Heart left ventricle (tissue), 16 donors: ENCODE results near the gene GTF2I. TPM values are rescaled to one million over a fixed set of nuclear protein-coding genes. Genes with fewer than 3 reads are reported as not detected.
"Not testable (repeated sequence)": the region's sequence is repeated elsewhere in the genome, so short reads cannot be mapped to it uniquely, and the experiment has no call there.

Experiments
- ATAC-seq, 4 donors: fragments of 200-7000 bp; cut with Tn5 transposase; one replicate each; pipeline ENCODE4 v1.9.1; 2020 to 2022; ENCODE audit warnings: moderate library complexity in 4 of 4, mild to moderate bottlenecking in 3 of 4, moderate number of reproducible peaks in 1 of 4
- DNase-seq, 5 donors: peaks; one replicate each; pipeline ENCODE4 v3.0.0-alpha.2; 2020
- H3K27ac ChIP-seq, 12 donors: fragments of 200-600 bp; sonication (generic) in 4 of 12; one replicate each; pipeline versions ENCODE4 v1.5.0 to v1.8.0; 2016 to 2022; ENCODE audit warnings: mild to moderate bottlenecking in 2 of 12
- H3K27me3 ChIP-seq, 9 donors: fragments of 200-600 bp; sonication (generic) in 2 of 9; one replicate each; pipeline versions ENCODE4 v1.5.1 to v1.8.0; 2016 to 2022; ENCODE audit warnings: mild to moderate bottlenecking in 3 of 9
- H3K36me3 ChIP-seq, 9 donors: fragments of 200-600 bp; sonication (generic) in 2 of 9; one replicate each; pipeline versions ENCODE4 v1.5.0 to v1.8.0; 2018 to 2022; ENCODE audit warnings: mild to moderate bottlenecking in 2 of 9
- H3K4me1 ChIP-seq, 12 donors: fragments of 200-600 bp; sonication (generic) in 4 of 12; one replicate each; pipeline versions ENCODE4 v1.5.0 to v1.8.0; 2016 to 2022; ENCODE audit warnings: mild to moderate bottlenecking in 3 of 12
- H3K4me3 ChIP-seq, 12 donors: fragments of 200-600 bp; sonication (generic) in 4 of 12; one replicate each; pipeline versions ENCODE4 v1.5.0 to v1.8.0; 2017 to 2022; ENCODE audit warnings: mild to moderate bottlenecking in 9 of 12, moderate library complexity in 4 of 12
- H3K9me3 ChIP-seq, 12 donors: fragments of 200-600 bp; sonication (generic) in 4 of 12; one replicate each; pipeline versions ENCODE4 v1.5.0 to v1.8.0; 2016 to 2022; ENCODE audit warnings: mild to moderate bottlenecking in 1 of 12
- WGBS, 4 donors: extraction: QIAGEN DNeasy Blood & Tissue Kit in 2 of 4; methylation state at CpG; one replicate each; pipeline versions ENCODE4 v1.1.5 to v1.1.7; 2013 to 2018; 5-methylcytosine and 5-hydroxymethylcytosine counted together
- intact Hi-C, 10 donors: fragments of 100-400 bp; cut with DNase I; formaldehyde crosslinking; loops; one replicate each; pipeline versions ENCODE4 v1.11.1 to v1.14.2; 2022
- polyA plus RNA-seq, 2 donors: library from polyadenylated mRNA; stranded (reverse); fragments of 200-250 nt; gene quantifications; one replicate each; pipeline ENCODE4 v1.2.3, GENCODE V29; 2013
- total RNA-seq, 9 donors: library from RNA; depleted of rRNA in 2 of 9; stranded (reverse); fragments of >200 nt in 2 of 9; fragmentation: NEBNext Ultra II Directional in 3 of 9; extraction: Animal tissue kit (Norgen Biotek cat#: 25700) in 3 of 9; gene quantifications; one replicate each; pipeline versions ENCODE4 v1.1.0 to v1.2.4, GENCODE V29; 2016 to 2023
- donor health status: ischemic (EF 13 %, LVEDD 7.1; RV severe dilation, severe dysfunction).
- donor health status: healthy with polysubstance abuse.
- donor health status: DM: no; HTN: yes; CAD: no.
- donor health status: DM: no; HTN: no; CAD: no.
- donor health status: ischemic (EF 25% LVEDD 6.9; RV normal size, moderate dysfunction).
- donor health status: ischemic (EF 25% LVEDD 5.7; RV mildly dilated, moderate dysfunction).
- donor health status: healthy.
- donor health status: DM: yes; HTN: yes; CAD: no.
- donor health status: ischemic (EF 35%, LVEDD 5.7; RV mildly dilated, moderate dysfunction).
- donor health status: nonischemic (EF 11% LVEDD 7.7; RV severe dilation, severe dysfunction).
- donor health status: DM: yes; HTN: yes; CAD: no.
- donor health status: PGD.
- donor health status: ischemic (EF 29% LVEDD 5.4; RV normal size, mild dysfunction).
- donor health status: nonischemic (EF 23%, LVEDD 6.1; RV moderate dilation, normal function).

GTF2I gene
- total and polyA plus RNA-seq, 11 donors = 28.8 to 135 (median 113) TPM

DNA sequence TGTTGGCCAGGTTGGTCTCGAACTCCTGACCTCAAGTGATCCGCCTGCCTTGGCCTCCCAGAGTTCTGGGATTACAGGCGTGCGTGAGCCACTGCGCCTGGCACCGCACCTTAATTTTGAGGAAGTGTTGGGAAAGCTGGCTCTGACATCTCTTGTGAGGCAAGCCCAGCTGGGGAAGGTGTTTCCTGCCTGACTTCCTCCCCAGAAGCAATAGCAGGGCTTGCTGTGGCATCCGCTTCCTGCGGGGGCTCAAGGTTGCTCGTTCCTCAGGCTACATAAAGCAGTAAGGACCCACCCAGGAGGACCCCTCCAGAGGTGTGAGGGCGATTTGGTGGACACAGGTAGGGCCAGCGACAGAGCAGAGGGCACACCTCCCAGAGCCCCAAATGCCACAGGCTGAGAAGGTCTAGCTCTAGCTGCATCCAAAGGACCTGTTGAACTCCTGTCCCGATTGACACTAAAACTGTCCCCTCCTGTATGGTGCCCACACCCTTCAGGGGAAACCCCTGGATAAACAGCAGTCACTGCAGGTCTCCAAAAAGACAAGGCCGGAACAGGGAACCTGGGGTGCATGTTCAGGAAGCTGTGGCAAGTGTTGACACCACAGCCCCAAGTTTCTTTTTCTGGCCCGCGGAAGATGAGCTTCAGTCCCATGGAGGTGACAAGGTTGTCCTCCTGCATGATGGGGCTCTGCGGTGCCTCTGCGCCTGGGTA, 107.8 kb downstream of the GTF2I start:
- H3K9me3 ChIP-seq, intact Hi-C loops, H3K4me1 ChIP-seq, H3K4me3 ChIP-seq, H3K27me3 ChIP-seq, DNase-seq, H3K27ac ChIP-seq, H3K36me3 ChIP-seq: not testable (repeated sequence)
- ATAC-seq = peak; percentile 38 to 80 (median 56)
- WGBS, 4 donors = no CpG with 5 or more reads among the region's 17 CpGs

DNA sequence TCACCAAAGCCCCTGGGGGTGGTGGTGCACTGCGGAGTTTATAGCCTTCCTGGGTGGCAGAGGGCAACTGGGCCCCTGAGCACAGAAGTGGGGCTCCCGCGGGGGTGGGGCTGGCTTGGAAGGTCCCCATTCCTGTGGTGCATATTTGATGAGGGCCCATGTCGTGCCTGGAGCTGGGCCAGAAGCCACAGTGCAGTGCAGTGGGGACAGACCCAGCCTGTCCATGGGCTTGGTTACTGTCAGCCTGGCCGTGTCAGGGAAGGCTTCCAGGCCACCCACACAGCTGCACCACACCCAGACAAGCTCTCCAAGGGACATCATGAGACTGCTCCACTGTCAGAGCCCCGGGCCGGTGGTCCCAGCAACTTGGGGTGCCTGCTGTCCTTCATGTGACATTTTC, 109.0 kb downstream of the GTF2I start:
- H3K9me3 ChIP-seq, H3K4me1 ChIP-seq, intact Hi-C loops, H3K36me3 ChIP-seq, DNase-seq, H3K27ac ChIP-seq, H3K27me3 ChIP-seq, H3K4me3 ChIP-seq: not testable (repeated sequence)
- peak; percentile 22 to 52 (median 40) for ATAC-seq
- 80% methylated on average over 1 of the region's 7 CpGs; no CpG with 5 or more reads in 3 of the 4 donors for WGBS, 4 donors

DNA sequence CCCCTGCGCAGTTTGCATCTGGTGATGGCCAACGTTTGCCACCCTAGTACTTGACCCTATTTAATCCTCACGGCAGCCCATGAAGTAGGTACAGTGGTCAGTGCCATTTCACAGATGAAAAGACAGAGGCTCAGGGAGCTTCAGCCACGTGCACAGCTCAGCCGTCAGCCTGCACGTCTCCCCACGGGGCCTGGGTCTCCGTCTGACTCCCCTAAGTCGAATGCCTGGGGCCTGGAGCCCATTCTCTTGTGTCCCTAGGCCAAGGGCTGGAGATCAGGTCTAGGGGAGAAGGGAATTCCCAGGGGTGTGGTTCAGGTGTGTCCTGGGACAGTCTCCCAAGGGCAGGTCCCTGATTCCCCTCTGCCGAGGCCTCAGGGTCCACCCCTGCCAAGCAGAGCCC, 109.5 kb downstream of the GTF2I start:
- intact Hi-C loops, H3K27ac ChIP-seq, ATAC-seq, H3K4me3 ChIP-seq, H3K9me3 ChIP-seq, DNase-seq, H3K4me1 ChIP-seq, H3K27me3 ChIP-seq, H3K36me3 ChIP-seq: not testable (repeated sequence)
- WGBS, 4 donors = 71 to 76% (median 76%) methylated on average over 6 to 9 of the region's 10 CpGs; no CpG with 5 or more reads in 1 of the 4 donors

DNA sequence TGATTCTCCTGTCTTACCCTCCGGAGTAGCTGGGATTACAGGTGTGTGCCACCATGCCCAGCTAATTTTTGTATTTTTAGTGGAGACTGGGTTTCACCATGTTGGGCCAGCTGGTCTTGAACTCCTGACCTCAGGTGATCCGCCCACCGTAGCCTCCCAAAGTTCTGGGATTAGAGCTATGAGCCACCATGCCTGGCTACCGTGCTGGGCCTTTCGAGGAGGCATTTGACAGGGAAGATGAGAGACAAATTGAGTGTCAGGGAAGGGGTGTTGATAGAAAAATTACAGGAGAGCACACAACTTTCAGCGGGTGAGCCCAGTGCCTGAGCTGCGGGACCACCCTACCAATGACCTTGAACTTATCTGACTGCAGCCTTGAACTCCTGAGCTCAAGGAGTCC, 112.5 kb downstream of the GTF2I start:
- ATAC-seq, H3K36me3 ChIP-seq, DNase-seq, intact Hi-C loops, H3K9me3 ChIP-seq, H3K27ac ChIP-seq, H3K27me3 ChIP-seq, H3K4me1 ChIP-seq, H3K4me3 ChIP-seq: not testable (repeated sequence)
- 89 to 93% (median 90%) methylated on average over 4 to 6 of the region's 7 CpGs for WGBS, 4 donors

DNA sequence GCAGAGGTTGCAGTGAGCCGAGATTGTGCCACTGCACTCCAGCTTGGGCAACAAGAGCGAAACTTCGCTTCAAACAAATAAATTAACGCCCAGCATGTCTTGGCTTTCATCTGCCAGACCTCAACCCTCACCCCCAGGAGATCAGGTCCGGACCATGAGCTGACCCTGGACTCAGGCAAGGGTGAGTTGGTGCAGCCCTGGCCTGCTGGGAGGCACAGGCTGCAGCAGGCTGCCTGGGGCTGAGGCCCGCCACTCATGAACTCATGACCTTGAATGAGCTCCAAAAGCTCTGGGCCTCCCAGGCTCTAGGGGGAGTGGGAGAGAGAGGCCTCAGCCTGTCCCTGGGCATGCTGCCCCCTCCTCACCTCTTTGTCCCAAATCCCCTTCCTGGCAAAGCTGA, 114.6 kb downstream of the GTF2I start:
- ATAC-seq (peak in 1 of 4 donors; percentile 21), DNase-seq (peak in 1 of 5 donors; percentile 4)
- H3K27ac ChIP-seq, H3K27me3 ChIP-seq, H3K9me3 ChIP-seq, H3K36me3 ChIP-seq, H3K4me3 ChIP-seq, intact Hi-C loops, H3K4me1 ChIP-seq: not testable (repeated sequence)
- WGBS, 4 donors = 95 to 100% (median 97%) methylated on average over 3 to 6 of the region's 6 CpGs; no CpG with 5 or more reads in 1 of the 4 donors

DNA sequence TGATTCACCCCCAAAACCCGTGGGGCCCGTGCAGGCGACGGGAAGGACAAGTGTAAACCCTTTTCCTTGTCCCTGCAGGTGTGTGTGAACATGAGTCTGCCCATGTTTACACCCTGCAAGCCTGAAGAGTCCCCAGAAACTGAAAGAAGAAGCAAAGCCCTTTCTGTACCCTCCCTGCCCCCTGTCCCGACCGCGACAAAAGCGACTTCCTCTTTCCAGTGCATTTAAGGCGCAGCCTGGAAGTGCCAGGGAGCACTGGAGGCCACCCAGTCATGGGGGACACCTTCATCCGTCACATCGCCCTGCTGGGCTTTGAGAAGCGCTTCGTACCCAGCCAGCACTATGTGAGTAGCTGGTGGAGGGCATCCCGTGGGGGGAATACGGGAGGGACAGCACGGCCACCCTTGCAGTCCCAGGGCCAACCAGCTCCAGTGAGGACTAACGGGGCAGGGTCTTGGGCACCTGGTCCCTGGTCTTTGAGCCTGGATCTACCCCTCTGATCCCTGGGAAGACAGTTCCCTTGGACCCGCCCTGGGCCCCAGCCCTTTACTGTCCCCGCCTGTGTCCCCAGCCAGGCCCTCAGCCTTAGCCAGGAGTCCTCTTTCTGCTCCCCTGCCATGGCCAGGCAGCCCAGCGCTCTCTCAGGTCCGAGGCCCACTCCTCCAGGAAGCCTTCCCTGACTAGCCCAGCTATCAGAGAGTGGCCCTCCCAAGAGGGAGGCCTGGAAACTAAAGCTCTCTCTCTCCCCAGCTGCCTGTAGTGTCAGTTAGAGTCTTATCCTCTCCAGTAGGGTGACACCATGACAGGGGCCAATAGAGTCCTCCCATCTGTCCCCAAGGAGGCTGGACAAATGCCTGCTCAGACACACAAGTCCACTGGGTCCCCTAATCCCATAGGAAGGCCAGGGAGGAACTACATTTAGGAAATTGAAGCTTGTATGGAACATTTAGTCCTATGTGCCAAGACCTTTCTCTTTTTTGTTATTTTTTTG, 116.5 kb downstream of the GTF2I start, which contains the start of gene NCF1:
Gene NCF1, plus strand, starts transcription at position 252 of the 991 bp plus-strand sequence. Its CDS starts 21 bp downstream, at position 273.
- H3K4me3 ChIP-seq, H3K36me3 ChIP-seq, intact Hi-C loops, H3K9me3 ChIP-seq, H3K27ac ChIP-seq, H3K4me1 ChIP-seq, DNase-seq, H3K27me3 ChIP-seq: not testable (repeated sequence)
- ATAC-seq = peak; percentile 41 to 84 (median 72)
- WGBS, 4 donors = no CpG with 5 or more reads among the region's 21 CpGs

DNA sequence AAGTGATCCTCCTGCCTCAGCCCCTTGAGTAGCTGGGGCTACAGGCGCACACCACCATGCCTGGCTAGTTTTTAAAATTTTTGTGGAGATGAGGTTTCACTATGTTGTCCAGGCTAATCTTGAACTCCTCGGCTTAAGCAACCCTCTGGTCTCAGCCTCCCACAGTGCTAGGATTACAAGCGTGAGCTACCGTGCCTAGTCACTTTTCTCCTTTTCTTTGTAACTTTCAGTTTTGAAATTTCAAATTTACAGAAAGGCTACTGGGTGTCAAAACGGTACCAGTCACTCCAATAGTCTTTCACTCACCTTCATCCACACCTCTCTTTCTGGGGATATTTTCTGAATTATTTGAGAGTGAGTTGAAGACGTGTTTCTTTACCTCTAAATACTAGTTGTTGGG, 117.6 kb downstream of the GTF2I start:
- H3K4me3 ChIP-seq, H3K4me1 ChIP-seq, DNase-seq, ATAC-seq, intact Hi-C loops, H3K9me3 ChIP-seq, H3K27me3 ChIP-seq, H3K36me3 ChIP-seq, H3K27ac ChIP-seq: not testable (repeated sequence)
- no CpG with 5 or more reads among the region's 6 CpGs for WGBS, 4 donors

DNA sequence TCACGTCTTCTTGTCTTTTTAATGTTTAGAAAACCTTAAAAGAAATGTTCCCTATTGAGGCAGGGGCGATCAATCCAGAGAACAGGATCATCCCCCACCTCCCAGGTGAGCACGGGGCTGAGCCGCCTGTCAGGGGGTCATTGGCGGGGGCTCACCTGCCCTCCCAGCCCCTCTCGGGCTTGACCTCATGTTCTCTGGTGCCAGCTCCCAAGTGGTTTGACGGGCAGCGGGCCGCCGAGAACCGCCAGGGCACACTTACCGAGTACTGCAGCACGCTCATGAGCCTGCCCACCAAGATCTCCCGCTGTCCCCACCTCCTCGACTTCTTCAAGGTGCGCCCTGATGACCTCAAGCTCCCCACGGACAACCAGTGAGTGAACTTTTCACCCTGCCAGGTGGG, 121.5 kb downstream of the GTF2I start:
- H3K27me3 ChIP-seq, intact Hi-C loops, H3K36me3 ChIP-seq, H3K4me1 ChIP-seq, ATAC-seq, H3K4me3 ChIP-seq, H3K27ac ChIP-seq, H3K9me3 ChIP-seq: not testable (repeated sequence)
- 83 to 84% methylated on average over 12 to 13 of the region's 17 CpGs; no CpG with 5 or more reads in 2 of the 4 donors for WGBS, 4 donors
- peak in 1 of 5 donors; percentile 19 for DNase-seq

DNA sequence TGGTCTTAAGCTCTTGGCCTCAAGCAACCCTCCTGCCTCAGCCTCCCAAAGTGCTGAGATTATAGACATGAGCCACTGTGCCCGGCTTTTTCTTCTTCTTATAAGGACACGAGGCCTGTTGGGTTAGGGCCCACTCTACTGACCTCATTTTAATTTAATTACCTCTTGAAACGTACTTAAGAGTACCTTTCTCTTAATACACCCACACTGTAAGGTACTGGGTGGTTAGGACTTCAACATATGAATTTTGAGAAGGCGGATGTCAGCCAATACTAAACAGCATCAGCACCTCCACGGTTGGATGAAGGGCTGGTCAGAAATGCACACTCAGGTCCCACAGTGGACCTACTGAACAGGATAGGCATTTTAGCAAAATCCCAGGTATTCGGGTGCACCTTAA, 124.2 kb downstream of the GTF2I start:
- 92% methylated on average over 3 of the region's 6 CpGs; no CpG with 5 or more reads in 2 of the 4 donors for WGBS, 4 donors
- H3K27ac ChIP-seq, H3K4me3 ChIP-seq, H3K4me1 ChIP-seq, H3K9me3 ChIP-seq, intact Hi-C loops, DNase-seq, H3K27me3 ChIP-seq, H3K36me3 ChIP-seq, ATAC-seq: not testable (repeated sequence)

DNA sequence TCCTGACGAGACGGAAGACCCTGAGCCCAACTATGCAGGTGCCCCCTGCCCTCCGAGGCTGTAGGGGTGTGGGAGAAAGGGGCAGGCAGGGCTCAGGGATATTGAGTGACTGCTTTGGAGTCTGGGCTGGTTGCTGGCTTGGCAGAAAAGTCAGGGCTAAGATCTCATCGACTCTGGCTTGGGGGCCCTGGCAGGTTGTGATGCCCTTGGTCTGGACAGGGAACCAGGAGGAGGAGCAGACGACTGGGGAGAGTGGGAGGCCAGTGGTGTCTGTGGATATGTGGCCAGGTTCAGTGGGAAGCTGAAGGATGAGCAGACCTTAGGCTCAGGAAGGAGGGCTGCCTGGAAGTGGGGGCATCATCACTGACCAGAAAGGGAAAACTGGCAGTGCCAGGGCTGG, 126.1 kb downstream of the GTF2I start:
- peak in 1 of 5 donors; percentile 31 for DNase-seq
- H3K27me3 ChIP-seq, H3K4me3 ChIP-seq, H3K4me1 ChIP-seq, H3K9me3 ChIP-seq, intact Hi-C loops, H3K36me3 ChIP-seq, ATAC-seq, H3K27ac ChIP-seq: not testable (repeated sequence)
- 71 to 88% (median 84%) methylated on average over 2 to 5 of the region's 5 CpGs; no CpG with 5 or more reads in 1 of the 4 donors for WGBS, 4 donors
